ENCODE data around the gene FAXDC2. TPM values are rescaled to one million over a fixed set of nuclear protein-coding genes. Genes with fewer than 3 reads are reported as not detected.

Gene FAXDC2
- total RNA-seq, 1 donor from 2014 or later, result 0.52 TPM

DNA sequence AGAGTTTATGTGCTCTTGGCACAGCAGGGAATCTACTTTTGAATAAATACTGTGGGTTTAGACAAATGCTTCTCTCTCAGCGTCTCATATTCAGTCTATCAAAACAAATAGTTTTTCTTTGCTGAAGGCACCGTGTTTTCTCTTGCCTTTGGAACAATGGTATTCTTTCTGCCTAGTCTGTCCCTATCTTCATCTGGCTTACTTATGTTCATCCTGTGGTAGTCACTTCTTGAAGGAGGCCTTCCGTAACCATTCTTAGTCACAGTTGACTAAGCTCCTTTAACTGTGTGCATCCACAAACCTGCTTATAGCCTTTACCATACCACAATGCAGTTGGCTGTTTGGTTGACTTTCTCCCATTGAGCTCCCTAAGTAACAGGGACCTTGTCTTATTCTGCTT, 49.3 kb downstream of the FAXDC2 start:
- TF ChIP-seq, protein P1, sequence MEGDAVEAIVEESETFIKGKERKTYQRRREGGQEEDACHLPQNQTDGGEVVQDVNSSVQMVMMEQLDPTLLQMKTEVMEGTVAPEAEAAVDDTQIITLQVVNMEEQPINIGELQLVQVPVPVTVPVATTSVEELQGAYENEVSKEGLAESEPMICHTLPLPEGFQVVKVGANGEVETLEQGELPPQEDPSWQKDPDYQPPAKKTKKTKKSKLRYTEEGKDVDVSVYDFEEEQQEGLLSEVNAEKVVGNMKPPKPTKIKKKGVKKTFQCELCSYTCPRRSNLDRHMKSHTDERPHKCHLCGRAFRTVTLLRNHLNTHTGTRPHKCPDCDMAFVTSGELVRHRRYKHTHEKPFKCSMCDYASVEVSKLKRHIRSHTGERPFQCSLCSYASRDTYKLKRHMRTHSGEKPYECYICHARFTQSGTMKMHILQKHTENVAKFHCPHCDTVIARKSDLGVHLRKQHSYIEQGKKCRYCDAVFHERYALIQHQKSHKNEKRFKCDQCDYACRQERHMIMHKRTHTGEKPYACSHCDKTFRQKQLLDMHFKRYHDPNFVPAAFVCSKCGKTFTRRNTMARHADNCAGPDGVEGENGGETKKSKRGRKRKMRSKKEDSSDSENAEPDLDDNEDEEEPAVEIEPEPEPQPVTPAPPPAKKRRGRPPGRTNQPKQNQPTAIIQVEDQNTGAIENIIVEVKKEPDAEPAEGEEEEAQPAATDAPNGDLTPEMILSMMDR (conservative IDR thresholded peaks at IDR 0.05; ENCODE audit: low read depth, low read length), result no peak
- no peak for DNase-seq (ENCODE audit: low read depth)
- H3K4me3 ChIP-seq (ENCODE audit: low read depth, low read length), result no peak overlapping the region

DNA sequence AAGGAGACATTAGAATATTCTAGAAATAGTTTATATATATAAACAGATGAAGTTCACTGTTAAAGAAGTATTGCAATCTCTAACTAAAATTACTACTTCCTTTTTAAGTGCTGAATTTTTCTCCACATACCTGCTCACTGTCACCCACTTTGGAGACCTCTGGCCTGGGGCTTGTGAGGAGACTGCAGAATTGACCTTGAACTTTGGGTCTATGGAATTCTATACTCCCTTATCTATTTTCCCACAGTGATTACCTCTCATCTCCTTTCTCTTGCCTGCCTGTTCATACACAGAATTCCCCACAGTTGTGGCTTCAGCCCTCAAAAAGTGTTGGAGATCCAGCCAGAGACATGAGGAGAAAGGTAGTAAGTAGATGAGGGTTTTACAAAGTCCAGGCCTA, 49.8 kb downstream of the FAXDC2 start:
- no peak for DNase-seq (ENCODE audit: low read depth)
- no peak overlapping the region for H3K4me3 ChIP-seq (ENCODE audit: low read depth, low read length)
- TF ChIP-seq, protein P1 (conservative IDR thresholded peaks at IDR 0.05; ENCODE audit: low read depth, low read length), result no peak

DNA sequence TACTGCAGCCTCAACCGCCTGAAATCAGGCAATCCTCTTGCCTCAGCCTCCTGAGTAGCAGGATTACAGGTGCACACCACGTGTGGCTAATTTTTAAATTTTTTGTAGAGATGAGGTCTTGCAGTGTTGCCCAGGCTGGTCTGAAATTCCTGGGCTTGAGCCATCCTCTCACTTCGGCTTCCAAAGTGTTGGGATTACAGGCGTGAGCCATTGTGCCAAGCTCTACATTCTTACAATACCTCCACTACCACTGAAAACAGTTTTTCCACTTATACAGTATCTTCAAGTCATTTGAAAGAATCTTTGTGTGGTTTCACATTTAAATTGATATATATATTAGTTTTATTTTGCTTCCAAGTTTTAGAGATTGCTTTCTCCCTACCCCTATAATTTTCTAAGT, 52.6 kb downstream of the FAXDC2 start:
- no peak for DNase-seq (ENCODE audit: low read depth)
- no peak overlapping the region for H3K4me3 ChIP-seq (ENCODE audit: low read depth, low read length)
- TF ChIP-seq, protein P1 (conservative IDR thresholded peaks at IDR 0.05; ENCODE audit: low read depth, low read length), result no peak

DNA sequence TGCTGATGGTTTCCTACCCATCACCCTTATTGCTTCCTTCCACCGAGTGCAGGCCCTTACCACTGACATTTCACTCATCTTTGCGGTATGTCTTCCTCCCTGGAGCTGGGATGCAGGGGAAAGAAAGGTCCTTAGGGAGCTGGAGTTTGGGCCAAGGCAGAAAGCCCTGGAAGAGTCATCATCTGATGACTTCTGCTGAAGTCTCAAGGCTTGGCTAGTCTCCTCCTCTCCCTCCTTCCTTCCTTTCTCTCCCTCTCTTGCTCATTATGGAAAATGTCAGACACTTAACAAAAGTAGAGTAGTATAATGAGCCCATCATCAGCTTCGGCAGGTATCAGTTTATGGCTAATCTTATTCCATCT, 55.2 kb downstream of the FAXDC2 start:
- TF ChIP-seq, protein P1 (conservative IDR thresholded peaks at IDR 0.05; ENCODE audit: low read depth, low read length), result no peak
- no peak overlapping the region for H3K4me3 ChIP-seq (ENCODE audit: low read depth, low read length)
- no peak for DNase-seq (ENCODE audit: low read depth)

DNA sequence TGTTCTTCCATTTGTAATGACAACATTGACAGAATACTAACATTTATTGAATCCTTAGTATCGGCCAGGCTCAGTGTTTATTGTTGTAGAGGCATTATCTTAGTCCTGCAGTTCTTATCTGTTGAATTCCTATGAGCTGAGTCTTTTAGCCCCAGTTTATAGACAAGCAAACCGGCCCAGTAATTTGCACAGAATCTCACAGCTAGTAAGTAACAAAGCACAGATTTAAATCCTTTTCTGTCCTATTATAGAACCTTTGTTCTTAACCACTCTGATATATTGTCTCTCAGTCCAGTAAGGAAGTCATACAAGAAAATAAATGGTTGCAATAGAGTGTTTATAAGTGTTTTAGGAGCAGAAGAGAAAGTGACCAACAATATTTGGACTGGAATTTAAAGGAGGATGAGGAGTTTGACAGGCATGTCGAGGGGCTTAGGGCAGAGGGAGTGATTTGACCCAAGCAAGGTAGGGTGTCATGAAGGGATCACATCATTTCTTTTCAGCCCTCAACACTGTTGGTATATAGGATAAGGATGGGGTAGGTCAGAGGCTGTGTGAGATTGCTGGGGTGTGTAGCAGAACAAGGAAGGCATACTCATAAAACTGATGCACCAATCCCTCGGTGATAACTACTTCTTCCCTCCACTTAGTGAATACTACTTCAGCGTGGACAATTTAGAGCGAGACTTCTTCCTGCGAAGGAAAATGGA, 55.7 kb downstream of the FAXDC2 start:
- no peak for DNase-seq (ENCODE audit: low read depth)
- H3K4me3 ChIP-seq (ENCODE audit: low read depth, low read length), result no peak overlapping the region
- TF ChIP-seq, protein P1 (conservative IDR thresholded peaks at IDR 0.05; ENCODE audit: low read depth, low read length), result no peak

DNA sequence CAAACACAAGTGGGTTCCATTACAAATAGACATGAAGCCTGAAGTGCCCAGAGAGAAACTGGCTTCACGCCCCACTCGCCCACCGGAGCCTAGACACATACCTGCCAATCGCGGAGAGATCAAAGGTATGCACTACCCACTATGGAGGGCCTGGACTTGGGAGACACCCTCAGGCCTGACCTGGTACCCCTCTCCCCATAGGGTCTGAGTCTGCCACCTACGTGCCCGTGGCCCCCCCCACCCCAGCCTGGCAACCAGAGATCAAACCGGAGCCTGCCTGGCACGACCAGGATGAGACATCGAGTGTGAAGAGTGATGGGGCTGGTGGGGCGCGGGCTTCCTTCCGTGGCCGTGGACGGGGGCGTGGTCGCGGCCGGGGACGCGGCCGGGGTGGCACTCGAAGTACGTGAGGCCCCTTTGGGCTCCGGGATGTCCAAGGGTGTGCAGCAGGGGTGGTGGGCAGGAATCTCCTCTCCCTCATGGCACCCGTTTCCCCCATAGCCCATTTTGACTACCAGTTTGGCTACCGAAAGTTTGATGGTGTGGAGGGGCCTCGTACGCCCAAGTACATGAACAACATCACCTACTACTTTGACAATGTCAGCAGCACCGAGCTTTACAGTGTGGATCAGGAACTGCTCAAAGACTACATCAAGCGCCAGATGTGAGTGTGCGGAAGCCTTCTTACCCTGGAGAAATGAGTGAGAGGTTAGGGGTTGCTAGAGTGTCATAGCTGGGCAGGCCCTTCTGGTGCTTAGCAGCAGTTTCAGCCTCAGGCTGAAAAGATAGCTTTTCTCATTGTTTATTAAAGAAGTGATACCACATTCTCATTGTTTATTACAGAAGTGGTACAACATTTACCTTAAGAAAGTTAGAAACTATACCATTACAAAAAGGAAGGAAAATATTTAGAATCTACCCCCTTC, 56.5 kb downstream of the FAXDC2 start:
- H3K4me3 ChIP-seq (ENCODE audit: low read depth, low read length), result no peak overlapping the region
- no peak for DNase-seq (ENCODE audit: low read depth)
- TF ChIP-seq, protein P1 (conservative IDR thresholded peaks at IDR 0.05; ENCODE audit: low read depth, low read length), result no peak
